Measurements from ENCODE around the gene CD74. TPM values are rescaled to one million over a fixed set of nuclear protein-coding genes. Genes with fewer than 3 reads are reported as not detected.

Gene CD74
- total RNA-seq, 1 donor from 2014 or later: 15.7 TPM

GRCh38 chr5:150355791-150356190, 56.9 kb downstream of the CD74 start:
- H3K27me3 ChIP-seq (ENCODE audit: insufficient read depth, low read length): no peaks in the 10 kb centered on the region
- no peaks in the 10 kb centered on the region for H3K9me3 ChIP-seq (ENCODE audit: insufficient read depth, low read depth, low read length)
- H3K4me3 ChIP-seq (ENCODE audit: insufficient read depth, low read depth, low read length): no peak overlapping the region
- H3K27ac Mint-ChIP-seq (ENCODE audit: unreplicated experiment): no peak overlapping the region
- H3K4me1 Mint-ChIP-seq (ENCODE audit: low read depth, unreplicated experiment): peaks cover 11% of the 10 kb centered on the region
- FAIRE-seq (no peak), DNase-seq (ENCODE audit: low read depth) (no peak)
- H3K36me3 ChIP-seq (ENCODE audit: insufficient read depth, low read length): no peaks in the 10 kb centered on the region
- peaks cover 14% of the 10 kb centered on the region for H4K20me1 ChIP-seq (ENCODE audit: insufficient read depth, low read length)
- H3K4me3 Mint-ChIP-seq (ENCODE audit: unreplicated experiment): no peak overlapping the region
- peaks cover 5% of the 10 kb centered on the region for H3K4me1 ChIP-seq (ENCODE audit: insufficient read depth, low read length)
- no peak overlapping the region for H3K27ac ChIP-seq (ENCODE audit: low read depth, low read length)
- TF ChIP-seq CTCF (IDR thresholded peaks at IDR 0.05; ENCODE audit: insufficient read depth, low read depth, low read length) (no peak), EZH2 (IDR thresholded peaks at IDR 0.05; ENCODE audit: insufficient read depth, low read length) (no peak)
- H3K9ac ChIP-seq (ENCODE audit: low read length): no peak overlapping the region
- H3K36me3 Mint-ChIP-seq (ENCODE audit: low read depth, unreplicated experiment): peaks cover 2% of the 10 kb centered on the region
- no peak overlapping the region for H3K4me2 ChIP-seq (ENCODE audit: low read length)
- H3K79me2 ChIP-seq (ENCODE audit: insufficient read depth, low read length): peaks cover 30% of the 10 kb centered on the region
- no peak overlapping the region for H2AFZ ChIP-seq (ENCODE audit: low read depth, low read length)
- H3K9me3 Mint-ChIP-seq (ENCODE audit: unreplicated experiment): no peaks in the 10 kb centered on the region
- H3K27me3 Mint-ChIP-seq (ENCODE audit: low read depth, unreplicated experiment): peaks cover 3% of the 10 kb centered on the region

- Histone ChIP-seq H3K9ac (ENCODE audit: low read length) (no peak overlapping the region), H4K20me1 (ENCODE audit: insufficient read depth, low read length) (no peaks in the 10 kb centered on the region), H2AFZ (ENCODE audit: low read depth, low read length) (no peak overlapping the region), H3K9me3 (ENCODE audit: insufficient read depth, low read depth, low read length) (no peaks in the 10 kb centered on the region), H3K4me1 (ENCODE audit: insufficient read depth, low read length) (peaks cover 5% of the 10 kb centered on the region), H3K4me3 (ENCODE audit: insufficient read depth, low read depth, low read length) (no peak overlapping the region), H3K27me3 (ENCODE audit: insufficient read depth, low read length) (no peaks in the 10 kb centered on the region), H3K27ac (ENCODE audit: low read depth, low read length) (no peak overlapping the region), H3K36me3 (ENCODE audit: insufficient read depth, low read length) (no peaks in the 10 kb centered on the region), H3K4me2 (ENCODE audit: low read length) (no peak overlapping the region), H3K79me2 (ENCODE audit: insufficient read depth, low read length) (peaks cover 6% of the 10 kb centered on the region)
- Mint-ChIP-seq H3K4me1 (ENCODE audit: low read depth, unreplicated experiment) (peaks cover 13% of the 10 kb centered on the region), H3K4me3 (ENCODE audit: unreplicated experiment) (no peak overlapping the region), H3K27ac (ENCODE audit: unreplicated experiment) (no peak overlapping the region), H3K27me3 (ENCODE audit: low read depth, unreplicated experiment) (peaks cover 6% of the 10 kb centered on the region), H3K36me3 (ENCODE audit: low read depth, unreplicated experiment) (no peaks in the 10 kb centered on the region), H3K9me3 (ENCODE audit: unreplicated experiment) (no peaks in the 10 kb centered on the region)
- DNase-seq (ENCODE audit: low read depth): no peak
- TF ChIP-seq CTCF (IDR thresholded peaks at IDR 0.05; ENCODE audit: insufficient read depth, low read depth, low read length) (no peak), EZH2 (IDR thresholded peaks at IDR 0.05; ENCODE audit: insufficient read depth, low read length) (no peak)
- FAIRE-seq: no peak
These were observed 59.6 kb downstream of the CD74 start for GRCh38 chr5:150353032-150353675.

GRCh38 chr5:150352244-150353031, 60.3 kb downstream of the CD74 start:
- peaks cover 13% of the 10 kb centered on the region for H3K4me1 Mint-ChIP-seq (ENCODE audit: low read depth, unreplicated experiment)
- FAIRE-seq (no peak), DNase-seq (ENCODE audit: low read depth) (no peak)
- no peaks in the 10 kb centered on the region for H3K9me3 Mint-ChIP-seq (ENCODE audit: unreplicated experiment)
- no peak overlapping the region for H3K4me3 Mint-ChIP-seq (ENCODE audit: unreplicated experiment)
- Histone ChIP-seq H3K79me2 (ENCODE audit: insufficient read depth, low read length) (no peaks in the 10 kb centered on the region), H2AFZ (ENCODE audit: low read depth, low read length) (no peak overlapping the region), H3K4me1 (ENCODE audit: insufficient read depth, low read length) (peaks cover 5% of the 10 kb centered on the region), H3K9me3 (ENCODE audit: insufficient read depth, low read depth, low read length) (no peaks in the 10 kb centered on the region), H3K27ac (ENCODE audit: low read depth, low read length) (no peak overlapping the region), H3K4me2 (ENCODE audit: low read length) (no peak overlapping the region), H3K36me3 (ENCODE audit: insufficient read depth, low read length) (no peaks in the 10 kb centered on the region), H3K4me3 (ENCODE audit: insufficient read depth, low read depth, low read length) (no peak overlapping the region), H3K27me3 (ENCODE audit: insufficient read depth, low read length) (no peaks in the 10 kb centered on the region), H4K20me1 (ENCODE audit: insufficient read depth, low read length) (no peaks in the 10 kb centered on the region), H3K9ac (ENCODE audit: low read length) (no peak overlapping the region)
- no peaks in the 10 kb centered on the region for H3K36me3 Mint-ChIP-seq (ENCODE audit: low read depth, unreplicated experiment)
- no peak for TF ChIP-seq CTCF (IDR thresholded peaks at IDR 0.05; ENCODE audit: insufficient read depth, low read depth, low read length)
- no peak for TF ChIP-seq EZH2 (IDR thresholded peaks at IDR 0.05; ENCODE audit: insufficient read depth, low read length)
- no peak overlapping the region for H3K27ac Mint-ChIP-seq (ENCODE audit: unreplicated experiment)
- peaks cover 6% of the 10 kb centered on the region for H3K27me3 Mint-ChIP-seq (ENCODE audit: low read depth, unreplicated experiment)

Data from astrocyte (in vitro differentiated cells and primary cell).